NOMO-1 treated with DMSO at 0.1 percent for 48 hours (cell line): ENCODE measurements around the gene LRRC43.

Experiments
- DNase-seq: peaks from one replicate; lab custom pipeline; 2025; ENCODE audit not compliant: unreplicated experiment; lab: John Stamatoyannopoulos, UW

Gene LRRC43

GRCh38 chr12:122182887-122183587 lies at the start of gene LRRC43:
Gene LRRC43 (plus strand): TSS chr12:122183123. CDS start chr12:122183145, 22 bp downstream.
- DNase-seq: peak; percentile 14

GRCh38 chr12:122133192-122133950 lies 49.6 kb upstream of the LRRC43 start:
- DNase-seq: no peak

GRCh38 chr12:122135437-122136031 lies 47.4 kb upstream of the LRRC43 start:
- DNase-seq: no peak

- no peak for DNase-seq
Observed at GRCh38 chr12:122137229-122137628, 45.7 kb upstream of the LRRC43 start.

- no peak for DNase-seq
Observed at GRCh38 chr12:122137681-122138080, 45.2 kb upstream of the LRRC43 start.

GRCh38 chr12:122138181-122138580 lies 44.7 kb upstream of the LRRC43 start:
- DNase-seq: no peak

- DNase-seq: no peak
Observed at GRCh38 chr12:122138616-122139015, 44.3 kb upstream of the LRRC43 start.

GRCh38 chr12:122139266-122139665 lies 43.7 kb upstream of the LRRC43 start:
- DNase-seq: no peak

GRCh38 chr12:122139941-122140340 lies 43.0 kb upstream of the LRRC43 start:
- DNase-seq: no peak

- no peak for DNase-seq
Observed at GRCh38 chr12:122140467-122141257, 42.3 kb upstream of the LRRC43 start.

- DNase-seq: no peak
Observed at GRCh38 chr12:122141911-122142725, 40.8 kb upstream of the LRRC43 start.

- DNase-seq: no peak
Observed at GRCh38 chr12:122142857-122143256, 40.1 kb upstream of the LRRC43 start.

GRCh38 chr12:122144885-122145284 lies 38.0 kb upstream of the LRRC43 start:
- DNase-seq: no peak

GRCh38 chr12:122145505-122146330 lies 37.2 kb upstream of the LRRC43 start:
- DNase-seq: no peak

- no peak for DNase-seq
Observed at GRCh38 chr12:122147514-122148290, 35.2 kb upstream of the LRRC43 start.

- DNase-seq: no peak
Observed at GRCh38 chr12:122148657-122149056, 34.3 kb upstream of the LRRC43 start.

GRCh38 chr12:122150127-122150681 lies 32.7 kb upstream of the LRRC43 start:
- no peak for DNase-seq

- DNase-seq: no peak
Observed at GRCh38 chr12:122152754-122153153, 30.2 kb upstream of the LRRC43 start.
